HUES64 (cell line): Measurements from ENCODE around the gene LRRC8D.

Experiments
- H3K27ac ChIP-seq: 2 replicates; pipeline ENCODE4 v1.7.0; 2013; ENCODE audit warnings: low read depth, low read length, inconsistent platforms
- H3K27me3 ChIP-seq: 2 replicates; pipeline ENCODE4 v1.6.1; 2013; ENCODE audit warnings: mild to moderate bottlenecking, low read length; ENCODE audit not compliant: insufficient read depth
- H3K36me3 ChIP-seq: 2 replicates; pipeline ENCODE4 v1.6.1; 2013; ENCODE audit warnings: mild to moderate bottlenecking, low read length; ENCODE audit not compliant: insufficient read depth
- H3K4me1 ChIP-seq: 2 replicates; pipeline ENCODE4 v1.6.1; 2013; ENCODE audit warnings: mild to moderate bottlenecking, low read length, moderate library complexity; ENCODE audit not compliant: insufficient read depth
- H3K4me3 ChIP-seq: 2 replicates; pipeline ENCODE4 v1.5.1; 2013; ENCODE audit warnings: mild to moderate bottlenecking, low read length, moderate library complexity
- H3K9ac ChIP-seq: 2 replicates; pipeline ENCODE4 v1.6.1; 2013; ENCODE audit warnings: mild to moderate bottlenecking, low read depth, low read length
- H3K9me3 ChIP-seq: 2 replicates; pipeline ENCODE4 v1.6.1; 2013; ENCODE audit warnings: low read depth, low read length; ENCODE audit not compliant: insufficient read depth
- WGBS: fragments of 150-250, 120-280 bp; methylation state at CpG from one replicate; pipeline ENCODE4 v1.1.7; 2013; ENCODE audit warnings: missing lambda C conversion rate; 5-methylcytosine and 5-hydroxymethylcytosine counted together

LRRC8D gene

DNA sequence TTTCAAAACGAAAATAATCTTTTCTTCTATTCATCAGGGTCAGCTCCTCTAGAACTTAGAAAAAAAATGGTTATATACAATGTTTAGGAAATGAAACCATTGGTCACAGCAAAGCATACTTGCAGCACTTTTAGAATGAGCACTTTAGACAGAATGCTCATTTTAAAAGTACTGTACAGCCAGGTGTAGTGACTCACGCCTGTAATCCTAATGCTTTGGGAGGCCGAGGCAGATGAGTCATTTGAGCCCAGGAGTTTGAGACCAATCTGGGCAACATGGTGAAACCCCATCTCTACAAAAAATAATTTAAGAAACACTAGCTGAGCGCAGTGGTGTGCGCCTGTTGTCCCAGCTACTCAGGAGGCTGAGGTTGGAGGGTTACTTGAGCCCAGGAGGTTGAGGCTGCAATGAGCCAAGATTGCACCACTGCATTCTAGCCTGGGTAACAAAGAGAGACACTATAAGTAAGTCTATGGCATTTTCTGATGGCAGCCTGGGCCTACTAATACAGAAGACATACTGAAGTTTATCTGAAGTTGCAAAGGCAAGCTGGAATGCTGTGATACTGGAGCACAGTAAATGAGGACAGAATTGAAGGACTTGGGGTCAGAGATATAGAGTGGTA lies 125.1 kb downstream of the LRRC8D start:
- Histone ChIP-seq H3K4me3 (no peak overlapping the region), H3K9me3 (no peaks in the 10 kb centered on the region), H3K27me3 (no peaks in the 10 kb centered on the region), H3K4me1 (peaks cover 35% of the 10 kb centered on the region), H3K27ac (no peak overlapping the region), H3K36me3 (no peaks in the 10 kb centered on the region), H3K9ac (no peak overlapping the region)
- WGBS = 93% methylated on average over 4 of the region's 5 CpGs

DNA sequence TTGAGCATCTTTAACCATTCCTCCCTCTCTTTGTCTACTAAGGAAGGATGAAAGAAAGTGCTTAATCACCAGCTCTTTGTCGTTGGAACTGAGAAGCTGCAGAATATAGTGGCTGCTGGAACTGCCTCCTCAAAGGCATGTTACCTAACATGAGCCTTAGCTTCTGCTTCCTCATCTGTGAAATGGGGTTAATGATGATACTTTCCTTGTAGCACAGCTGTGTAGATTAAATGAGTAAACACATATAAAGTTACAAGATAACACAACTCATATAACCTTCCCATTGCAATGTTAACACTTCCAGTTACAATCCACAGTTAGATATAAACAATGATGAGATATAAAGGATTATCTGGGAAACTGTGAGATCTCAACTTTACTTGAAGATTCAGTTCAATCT lies 125.7 kb downstream of the LRRC8D start:
- peaks cover 36% of the 10 kb centered on the region for H3K4me1 ChIP-seq
- no peak overlapping the region for H3K4me3 ChIP-seq
- no peak overlapping the region for H3K27ac ChIP-seq
- H3K9ac ChIP-seq = no peak overlapping the region
- WGBS = 44% methylated on average over 1 of the region's 1 CpG
- H3K36me3 ChIP-seq = no peaks in the 10 kb centered on the region
- H3K27me3 ChIP-seq = no peaks in the 10 kb centered on the region
- H3K9me3 ChIP-seq = no peaks in the 10 kb centered on the region

DNA sequence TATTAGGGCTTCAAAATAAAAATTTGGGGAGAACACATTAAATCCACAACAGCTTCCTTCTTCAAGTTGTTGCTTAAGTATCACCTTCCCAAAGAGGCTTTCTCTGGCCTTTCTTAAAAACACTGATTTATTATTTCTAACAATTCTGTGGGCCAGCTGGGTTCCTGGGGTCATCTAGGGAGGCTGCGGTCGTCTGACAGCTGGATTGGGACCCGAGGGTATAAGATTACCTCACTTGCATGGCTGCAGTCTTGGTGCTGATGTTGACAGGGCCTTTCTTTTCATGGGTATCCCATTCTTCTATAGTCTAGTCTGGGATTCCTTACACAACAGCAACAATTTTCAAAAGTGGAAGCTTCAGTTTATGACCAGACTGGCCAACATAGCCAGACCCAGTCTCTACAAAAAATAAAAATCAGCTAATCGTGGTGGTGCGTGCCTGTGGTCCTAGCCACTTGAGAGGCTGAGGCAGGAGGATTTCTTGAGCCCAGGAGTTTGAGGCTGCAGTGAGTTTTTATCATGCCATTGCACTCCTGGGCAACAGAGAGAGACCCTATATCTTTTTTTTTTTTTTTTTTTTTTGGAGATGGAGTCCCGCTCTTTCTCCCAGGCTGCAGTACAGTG lies 128.0 kb downstream of the LRRC8D start:
- Histone ChIP-seq H3K9ac (no peak overlapping the region), H3K36me3 (no peaks in the 10 kb centered on the region), H3K4me3 (no peak overlapping the region), H3K4me1 (peaks cover 41% of the 10 kb centered on the region), H3K27ac (no peak overlapping the region), H3K27me3 (no peaks in the 10 kb centered on the region), H3K9me3 (no peaks in the 10 kb centered on the region)
- WGBS = 93% methylated on average over 6 of the region's 6 CpGs

DNA sequence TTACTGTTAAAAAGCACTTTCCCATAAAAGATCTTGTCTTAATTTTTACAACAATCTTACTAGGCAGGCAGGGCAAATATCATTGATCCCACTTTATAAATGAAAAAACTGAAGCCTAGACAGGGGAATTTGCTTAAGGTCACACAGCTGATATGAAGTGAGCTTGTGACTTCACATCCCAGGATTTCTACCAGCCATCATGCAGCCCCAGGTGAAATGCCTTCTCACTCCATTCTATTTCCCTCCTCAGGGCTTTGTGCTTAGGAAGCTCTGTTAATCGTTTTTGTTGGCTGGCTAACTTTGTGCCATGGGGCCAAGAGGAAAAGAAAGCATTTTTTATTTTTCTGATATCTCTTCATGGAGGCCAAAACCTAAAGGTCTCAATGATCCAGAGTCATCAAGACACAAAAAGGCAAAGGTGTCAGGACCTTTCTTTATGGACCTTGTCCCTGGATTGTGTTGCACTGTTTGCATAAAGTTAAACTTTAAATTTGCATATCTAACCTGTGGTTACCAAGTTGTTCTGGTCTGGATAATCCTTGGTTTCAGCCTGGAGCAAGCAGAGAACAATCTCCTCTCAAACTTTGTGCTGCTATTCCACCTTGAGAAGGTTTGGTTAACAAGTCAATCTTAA lies 129.3 kb downstream of the LRRC8D start:
- Histone ChIP-seq H3K4me1 (peaks cover 38% of the 10 kb centered on the region), H3K9me3 (no peaks in the 10 kb centered on the region), H3K9ac (0 out of 2 replicates have a peak overlapping the region, but pooled peaks have one; percentile 11)

GRCh38 chr1:89950703-89951102 lies 129.9 kb downstream of the LRRC8D start:
- Histone ChIP-seq H3K27me3 (no peaks in the 10 kb centered on the region), H3K27ac (no peak overlapping the region; the same call in 1 of the 2 replicates), H3K9me3 (no peaks in the 10 kb centered on the region), H3K36me3 (no peaks in the 10 kb centered on the region), H3K4me1 (peaks cover 43% of the 10 kb centered on the region), H3K9ac (no peak overlapping the region), H3K4me3 (no peak overlapping the region)
- WGBS = 100% methylated on average over 1 of the region's 2 CpGs

More for the DNA sequence above, 129.3 kb downstream of the LRRC8D start:
- WGBS = 44% methylated on average over 1 of the region's 1 CpG
- no peaks in the 10 kb centered on the region for H3K36me3 ChIP-seq
- peak overlapping the region; percentile 50; the same call in 1 of the 2 replicates for H3K27ac ChIP-seq
- H3K4me3 ChIP-seq = no peak overlapping the region
- no peaks in the 10 kb centered on the region for H3K27me3 ChIP-seq

DNA sequence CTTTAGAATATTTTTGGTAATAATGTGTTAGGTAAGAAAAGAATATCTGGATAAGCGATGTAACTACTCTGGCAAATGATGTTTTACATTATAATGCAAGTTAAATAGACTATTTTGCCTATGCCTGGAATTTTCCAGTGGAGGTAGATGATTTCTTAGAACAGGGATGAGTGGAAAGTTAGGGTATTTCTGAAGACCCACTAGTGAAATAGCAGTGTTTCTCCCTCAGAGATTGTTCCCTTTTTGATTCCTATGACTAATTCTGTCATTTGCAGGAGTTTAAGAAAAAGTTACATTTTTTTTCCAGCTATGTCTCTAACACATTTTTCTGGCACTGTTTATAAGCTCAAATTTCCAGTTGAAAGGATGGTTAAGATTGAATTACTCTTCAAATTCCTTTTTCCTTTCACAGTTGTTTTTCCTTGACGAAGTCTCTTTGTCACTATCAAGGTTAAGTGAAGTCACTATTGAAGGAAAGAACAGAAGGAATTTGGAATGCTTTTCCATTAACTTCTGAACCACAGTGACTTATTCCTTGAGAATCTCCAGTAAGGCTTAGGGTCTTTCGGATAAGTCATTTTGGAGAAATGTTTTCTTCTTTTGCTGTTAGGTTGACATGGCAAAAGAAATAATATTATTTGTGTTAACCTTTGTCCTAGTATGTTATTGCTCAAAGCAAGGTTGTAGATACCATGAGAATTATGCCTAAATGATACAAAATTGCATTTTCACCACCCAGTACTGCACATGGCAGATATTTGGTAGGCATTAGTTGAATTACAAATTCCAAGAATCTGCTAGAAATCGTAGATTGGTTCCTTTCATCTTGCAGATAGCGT lies 131.2 kb downstream of the LRRC8D start:
- Histone ChIP-seq H3K36me3 (no peaks in the 10 kb centered on the region), H3K4me1 (peaks cover 46% of the 10 kb centered on the region), H3K4me3 (no peak overlapping the region), H3K27ac (peak overlapping the region; percentile 50; the same call in 1 of the 2 replicates), H3K9ac (no peak overlapping the region), H3K27me3 (no peaks in the 10 kb centered on the region), H3K9me3 (no peaks in the 10 kb centered on the region)
- 86% methylated on average over 5 of the region's 5 CpGs for WGBS

DNA sequence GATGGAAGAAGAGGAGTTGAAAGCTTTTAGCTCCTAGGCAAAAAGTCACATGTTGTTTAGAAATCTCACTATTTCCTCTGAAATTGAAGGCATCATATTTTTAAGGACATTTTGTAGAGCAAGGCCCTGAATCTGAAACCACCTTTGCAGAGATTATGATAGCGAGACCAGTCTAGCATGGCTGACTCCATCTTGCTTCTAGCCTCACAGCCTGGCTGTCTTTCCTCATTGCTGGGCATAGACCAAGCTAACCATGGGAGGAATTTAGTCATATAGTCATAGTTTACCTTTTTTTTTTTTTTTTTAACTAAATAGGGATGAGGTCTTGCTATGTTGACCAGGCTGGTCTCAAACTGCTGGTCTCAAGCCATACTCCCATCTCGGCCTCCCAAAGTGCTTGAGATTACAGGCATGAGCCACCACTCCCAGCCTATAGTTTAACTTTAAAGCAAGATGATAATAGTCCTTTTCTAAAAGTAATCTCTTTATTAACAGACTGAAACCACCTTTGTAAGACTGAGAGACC lies 131.8 kb downstream of the LRRC8D start:
- Histone ChIP-seq H3K27ac (peak overlapping the region; percentile 32; the same call in 1 of the 2 replicates), H3K4me1 (peaks cover 48% of the 10 kb centered on the region), H3K9ac (no peak overlapping the region), H3K9me3 (no peaks in the 10 kb centered on the region), H3K27me3 (no peaks in the 10 kb centered on the region), H3K4me3 (no peak overlapping the region), H3K36me3 (no peaks in the 10 kb centered on the region)
- 95% methylated on average over 2 of the region's 2 CpGs for WGBS

DNA sequence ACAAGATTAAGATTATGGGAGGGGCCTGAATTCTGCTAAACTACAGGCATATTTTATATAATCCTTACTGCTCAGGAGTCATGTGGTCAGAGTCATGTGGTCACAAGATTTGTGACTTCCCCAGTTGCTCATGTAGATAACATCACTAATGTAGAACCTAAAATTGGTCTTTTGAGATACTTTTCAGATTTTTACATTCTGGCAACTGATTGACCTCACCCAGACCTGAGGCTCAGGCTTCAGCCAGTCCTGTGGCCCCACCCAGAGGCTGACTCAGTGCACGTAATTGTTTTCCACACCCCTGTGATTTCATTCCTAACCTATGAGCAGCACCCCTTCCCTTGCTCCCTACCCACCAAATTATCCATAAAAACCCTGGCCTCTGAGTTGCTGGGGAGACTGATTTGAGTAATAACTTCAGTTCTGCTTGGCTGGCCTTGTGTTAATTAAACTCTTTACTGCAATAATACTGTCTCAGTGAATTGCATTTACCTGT lies 132.3 kb downstream of the LRRC8D start:
- Histone ChIP-seq H3K9ac (no peak overlapping the region), H3K36me3 (no peaks in the 10 kb centered on the region), H3K27me3 (no peaks in the 10 kb centered on the region), H3K4me3 (no peak overlapping the region), H3K9me3 (no peaks in the 10 kb centered on the region), H3K4me1 (peaks cover 48% of the 10 kb centered on the region), H3K27ac (no peak overlapping the region)
- WGBS = 39% methylated on average over 1 of the region's 1 CpG

- H3K4me1 ChIP-seq = peaks cover 48% of the 10 kb centered on the region
- no peak overlapping the region; the same call in 1 of the 2 replicates for H3K27ac ChIP-seq
- H3K9ac ChIP-seq = no peak overlapping the region
These were observed 133.1 kb downstream of the LRRC8D start for GRCh38 chr1:89953929-89954328.

GRCh38 chr1:89954401-89954800 lies 133.6 kb downstream of the LRRC8D start:
- H3K27ac ChIP-seq = peak overlapping the region; percentile 30; the same call in 1 of the 2 replicates
- H3K4me3 ChIP-seq = no peak overlapping the region
- no peaks in the 10 kb centered on the region for H3K36me3 ChIP-seq
- no peak overlapping the region for H3K9ac ChIP-seq
- H3K27me3 ChIP-seq = no peaks in the 10 kb centered on the region
- peaks cover 48% of the 10 kb centered on the region for H3K4me1 ChIP-seq
- 97% methylated on average over 1 of the region's 1 CpG for WGBS
- H3K9me3 ChIP-seq = peaks cover 6% of the 10 kb centered on the region; the same call in 1 of the 2 replicates

More at GRCh38 chr1:89953929-89954328, 133.1 kb downstream of the LRRC8D start:
- H3K9me3 ChIP-seq = peaks cover 2% of the 10 kb centered on the region; the same call in 1 of the 2 replicates
- WGBS = 97% methylated on average over 1 of the region's 1 CpG
- H3K36me3 ChIP-seq = no peaks in the 10 kb centered on the region
- no peak overlapping the region for H3K4me3 ChIP-seq
- H3K27me3 ChIP-seq = no peaks in the 10 kb centered on the region
